ENCODE measurements around the gene MYZAP.

MYZAP gene

GRCh38 chr15:57667171-57667849 lies 75.6 kb downstream of the MYZAP start:
- H3K4me3 ChIP-seq (replicated peaks; ENCODE audit: low read depth, low read length), result peak overlapping the region; percentile 28
- TF ChIP-seq CTCF (IDR thresholded peaks at IDR 0.05; ENCODE audit: low read length, missing control alignments), result peak; percentile 71
- DNase-seq (ENCODE audit: low read depth), result peak; percentile 83

- no peak for TF ChIP-seq CTCF (IDR thresholded peaks at IDR 0.05; ENCODE audit: low read length, missing control alignments)
- H3K4me3 ChIP-seq (replicated peaks; ENCODE audit: low read depth, low read length), result no peak overlapping the region
- no peak for DNase-seq (ENCODE audit: low read depth)
Measured at GRCh38 chr15:57668016-57668415, 76.3 kb downstream of the MYZAP start.

GRCh38 chr15:57671636-57672035 lies 79.9 kb downstream of the MYZAP start:
- no peak for DNase-seq (ENCODE audit: low read depth)
- no peak overlapping the region for H3K4me3 ChIP-seq (replicated peaks; ENCODE audit: low read depth, low read length)
- TF ChIP-seq CTCF (IDR thresholded peaks at IDR 0.05; ENCODE audit: low read length, missing control alignments), result no peak

- no peak overlapping the region for H3K4me3 ChIP-seq (replicated peaks; ENCODE audit: low read depth, low read length)
- TF ChIP-seq CTCF (IDR thresholded peaks at IDR 0.05; ENCODE audit: low read length, missing control alignments), result no peak
- no peak for DNase-seq (ENCODE audit: low read depth)
Measured at GRCh38 chr15:57675481-57676181, 83.9 kb downstream of the MYZAP start.

GRCh38 chr15:57676585-57676984 lies 84.9 kb downstream of the MYZAP start:
- no peak for TF ChIP-seq CTCF (IDR thresholded peaks at IDR 0.05; ENCODE audit: low read length, missing control alignments)
- H3K4me3 ChIP-seq (replicated peaks; ENCODE audit: low read depth, low read length), result no peak overlapping the region
- DNase-seq (ENCODE audit: low read depth), result no peak

- DNase-seq (ENCODE audit: low read depth), result no peak
- TF ChIP-seq CTCF (IDR thresholded peaks at IDR 0.05; ENCODE audit: low read length, missing control alignments), result no peak
- H3K4me3 ChIP-seq (replicated peaks; ENCODE audit: low read depth, low read length), result no peak overlapping the region
Measured at GRCh38 chr15:57677204-57677603, 85.5 kb downstream of the MYZAP start.

Measured in fibroblast of pulmonary artery (primary cell).